ENCODE measurements around the gene NFASC.

The NFASC gene

GRCh38 chr1:205009670-205010069 is 139.0 kb downstream of the NFASC start:
- DNase-seq (ENCODE audit: low read depth in 2 of 2), result no peak

- no peak for DNase-seq (ENCODE audit: low read depth in 2 of 2)
Observed at GRCh38 chr1:205012391-205013140, 141.9 kb downstream of the NFASC start.

GRCh38 chr1:205013683-205014367 is 143.2 kb downstream of the NFASC start:
- DNase-seq (ENCODE audit: low read depth in 2 of 2), result no peak

- DNase-seq (ENCODE audit: low read depth in 2 of 2), result no peak
Observed at GRCh38 chr1:205014783-205015182, 144.1 kb downstream of the NFASC start.

- no peak for DNase-seq (ENCODE audit: low read depth in 2 of 2)
Observed at GRCh38 chr1:205015241-205015640, 144.6 kb downstream of the NFASC start.

DNA sequence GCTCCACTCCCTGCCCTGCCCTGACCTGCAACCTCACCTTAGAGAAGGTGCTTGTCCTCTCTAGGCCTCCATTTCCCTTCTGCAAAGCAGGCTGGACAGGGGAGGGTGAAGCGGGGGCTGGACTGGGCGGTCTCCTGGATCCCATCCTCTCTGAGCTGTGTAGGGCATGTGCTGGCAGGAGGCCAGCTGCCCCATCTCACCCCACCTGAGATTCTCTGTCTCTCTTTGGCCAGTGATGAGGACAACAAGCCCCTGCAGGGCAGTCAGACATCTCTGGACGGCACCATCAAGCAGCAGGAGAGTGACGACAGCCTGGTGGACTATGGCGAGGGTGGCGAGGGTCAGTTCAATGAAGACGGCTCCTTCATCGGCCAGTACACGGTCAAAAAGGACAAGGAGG is 145.4 kb downstream of the NFASC start:
- DNase-seq (ENCODE audit: low read depth in 2 of 2), result no peak

DNA sequence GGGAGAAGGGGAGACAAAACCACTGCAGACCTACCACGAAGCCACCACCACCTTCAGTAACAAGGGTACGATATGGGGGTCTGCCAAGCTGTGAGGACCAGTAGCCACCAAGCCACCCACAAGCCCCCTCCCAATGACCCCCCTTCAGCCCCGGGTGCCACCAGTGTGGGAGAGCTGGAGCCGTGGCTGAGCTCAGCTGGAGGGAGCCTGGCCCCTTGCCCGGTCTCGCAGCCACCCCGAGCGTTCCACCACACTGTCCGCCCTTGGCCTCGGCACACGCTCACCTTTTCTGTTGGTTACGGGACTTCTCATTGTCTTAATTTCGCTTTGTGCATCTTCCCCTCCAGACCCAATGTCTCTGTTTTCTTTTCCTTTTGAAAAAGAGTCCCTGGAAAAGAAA is 145.9 kb downstream of the NFASC start:
- DNase-seq (ENCODE audit: low read depth in 2 of 2), result no peak

DNA sequence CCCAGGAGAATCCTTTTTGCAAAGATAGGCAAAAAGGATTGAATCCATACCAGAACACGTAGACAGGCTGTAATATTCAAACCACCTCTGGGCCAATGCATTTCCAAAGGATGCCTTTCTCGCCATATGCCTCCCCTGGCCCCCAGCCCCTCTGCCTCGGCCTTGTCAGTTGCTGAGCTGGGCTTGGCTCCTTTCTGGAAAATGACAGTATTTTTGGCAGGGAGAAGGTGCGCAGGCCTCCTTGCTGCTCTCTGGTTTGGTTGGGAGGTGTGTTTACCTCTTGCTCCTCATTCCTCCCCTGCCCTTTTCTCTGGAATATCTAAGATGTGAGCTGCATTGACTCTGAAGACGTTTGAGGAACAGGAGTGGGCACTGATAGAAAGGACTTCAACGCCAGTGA is 146.3 kb downstream of the NFASC start:
- DNase-seq (ENCODE audit: low read depth in 2 of 2), result no peak

- no peak for DNase-seq (ENCODE audit: low read depth in 2 of 2)
Observed at GRCh38 chr1:205017766-205018165, 147.1 kb downstream of the NFASC start.

DNA sequence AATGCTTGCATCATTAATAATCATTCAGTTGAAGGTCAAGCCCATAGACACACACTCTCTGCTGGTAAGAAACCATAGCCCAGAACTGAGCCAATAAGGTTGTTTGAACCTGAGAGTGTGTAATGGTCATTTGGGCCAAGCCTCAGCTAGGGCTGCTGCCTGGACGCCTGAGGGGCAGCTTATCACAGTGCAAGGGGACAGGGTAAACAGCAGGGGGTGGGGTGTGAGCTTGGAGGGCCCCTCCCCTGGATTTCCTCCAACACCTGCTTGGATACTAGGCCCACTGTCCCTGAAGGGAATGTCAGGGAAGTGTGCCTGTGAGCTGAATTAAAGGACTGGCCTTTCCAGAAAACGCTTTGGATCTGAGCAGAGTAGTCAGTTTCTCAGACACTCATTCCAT is 147.7 kb downstream of the NFASC start:
- DNase-seq (ENCODE audit: low read depth in 2 of 2), result no peak

- no peak for DNase-seq (ENCODE audit: low read depth in 2 of 2)
Observed at GRCh38 chr1:205020466-205020865, 149.8 kb downstream of the NFASC start.

- no peak for DNase-seq (ENCODE audit: low read depth in 2 of 2)
Observed at GRCh38 chr1:205024679-205025078, 154.0 kb downstream of the NFASC start.

- no peak for DNase-seq (ENCODE audit: low read depth in 2 of 2)
Observed at GRCh38 chr1:205025239-205025638, 154.6 kb downstream of the NFASC start.

GRCh38 chr1:205026181-205026580 is 155.5 kb downstream of the NFASC start:
- DNase-seq (ENCODE audit: low read depth in 2 of 2), result no peak

DNA sequence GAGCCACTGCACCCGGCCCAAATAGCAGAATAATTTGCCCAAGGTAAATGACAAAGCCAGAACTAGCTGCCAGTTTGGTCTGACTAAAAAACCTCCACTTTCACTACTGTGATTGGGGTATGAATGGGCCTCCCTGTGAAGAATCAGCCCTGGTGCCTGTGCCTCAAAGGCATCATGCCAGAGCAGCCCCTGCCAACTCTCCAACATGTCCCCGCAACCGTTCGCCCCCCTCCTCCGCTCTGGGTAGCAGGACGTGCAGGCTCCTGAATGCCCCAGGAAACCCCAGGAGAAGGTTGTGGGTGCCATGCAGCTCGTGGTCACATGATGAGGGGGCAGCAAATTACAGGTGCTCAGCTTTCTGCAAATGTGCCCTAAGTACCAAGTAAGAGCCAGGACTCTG is 157.7 kb downstream of the NFASC start:
- DNase-seq (ENCODE audit: low read depth in 2 of 2), result no peak

DNA sequence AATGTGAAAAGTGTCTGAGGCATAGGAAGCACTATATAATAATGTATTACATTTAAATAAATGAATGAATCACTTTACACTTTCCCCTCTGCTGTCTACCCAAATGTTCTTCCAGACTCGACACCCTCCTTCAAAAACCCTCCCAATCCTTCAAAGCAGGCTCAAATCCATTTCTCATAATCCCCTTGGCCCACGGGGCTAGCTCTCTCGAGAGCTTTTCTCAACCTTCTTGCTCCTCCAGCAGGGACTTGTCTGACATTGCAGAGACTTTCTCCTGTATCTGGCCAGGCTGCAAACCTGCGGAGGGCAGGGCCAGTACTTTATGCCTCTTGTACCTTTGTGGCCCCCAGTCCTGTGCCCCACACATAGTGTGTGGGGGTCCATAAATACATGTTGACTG is 158.3 kb downstream of the NFASC start:
- no peak for DNase-seq (ENCODE audit: low read depth in 2 of 2)

DNA sequence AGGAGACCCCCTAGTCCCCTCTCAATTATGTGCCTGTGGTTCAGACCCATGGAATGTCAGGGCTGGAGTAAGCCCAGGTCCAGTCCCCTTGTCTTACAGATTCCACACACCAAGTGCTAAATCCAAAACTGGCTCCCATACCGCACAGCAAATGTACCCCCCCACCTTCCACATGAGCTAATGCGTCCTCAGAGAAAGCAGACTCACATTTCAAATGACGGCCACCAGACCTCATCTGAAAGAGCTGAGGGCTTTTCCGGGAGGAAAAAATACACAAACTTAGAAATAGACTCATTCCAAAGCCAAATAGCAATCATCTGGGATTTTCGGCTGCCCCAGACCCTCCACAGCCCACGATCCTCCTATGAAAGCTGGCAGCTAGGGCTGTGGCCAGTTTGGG is 159.6 kb downstream of the NFASC start:
- DNase-seq (ENCODE audit: low read depth in 2 of 2), result no peak

GRCh38 chr1:205030896-205031295 is 160.2 kb downstream of the NFASC start:
- DNase-seq (ENCODE audit: low read depth in 2 of 2), result no peak

DNA sequence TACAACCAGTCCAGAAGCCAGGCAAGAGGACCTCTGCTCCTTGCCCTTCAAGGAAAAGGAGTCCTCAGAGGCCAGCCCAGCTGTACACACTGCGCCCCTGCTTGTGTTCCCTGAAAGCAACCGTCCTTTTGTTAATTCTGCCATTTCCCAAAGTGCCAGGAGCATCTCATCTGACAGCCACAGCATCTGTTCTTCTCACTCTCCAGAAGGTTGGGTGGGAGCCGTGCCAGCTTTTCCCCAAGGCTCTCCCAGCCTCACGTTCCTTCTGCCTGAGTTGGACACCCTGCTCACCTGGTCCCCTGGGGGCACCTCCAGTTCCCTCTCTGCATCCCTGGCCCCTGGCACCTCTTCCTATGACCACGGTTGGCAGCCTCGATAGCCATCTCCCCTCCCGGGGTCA is 161.8 kb downstream of the NFASC start:
- DNase-seq (ENCODE audit: low read depth in 2 of 2), result no peak

GRCh38 chr1:205037539-205037938 is 166.9 kb downstream of the NFASC start:
- no peak for DNase-seq (ENCODE audit: low read depth in 2 of 2)

DNA sequence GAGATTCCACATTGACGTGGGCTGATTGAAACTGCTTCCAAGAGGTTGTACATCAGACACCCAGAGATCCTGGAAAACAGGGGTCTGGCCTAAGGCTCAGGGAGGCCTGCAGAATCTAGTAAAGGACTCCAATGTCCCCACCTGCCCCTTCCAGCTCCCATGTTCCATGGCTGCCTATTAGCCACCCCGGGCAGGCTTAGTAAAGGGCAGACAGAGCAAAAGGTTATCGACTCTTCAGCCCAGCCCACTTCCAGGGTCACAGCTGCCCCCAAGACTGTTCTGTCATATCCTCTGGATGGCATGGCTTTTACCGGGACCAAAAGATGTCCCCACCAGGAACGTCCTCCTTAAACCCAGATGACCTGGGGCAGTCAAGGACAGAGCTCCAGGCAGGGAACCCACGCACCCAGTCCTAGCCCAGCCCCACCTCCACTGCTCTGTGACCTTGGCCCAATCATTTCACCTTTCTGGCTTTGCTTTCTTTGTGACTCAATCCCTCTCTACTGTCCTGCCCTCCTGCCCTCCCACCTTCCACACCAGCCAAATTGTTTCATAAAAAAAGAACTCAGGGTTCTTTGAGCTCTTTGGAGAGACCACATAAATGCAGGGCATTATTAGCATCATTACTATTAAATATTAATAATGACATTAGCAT is 167.6 kb downstream of the NFASC start:
- DNase-seq (ENCODE audit: low read depth in 2 of 2), result no peak

DNA sequence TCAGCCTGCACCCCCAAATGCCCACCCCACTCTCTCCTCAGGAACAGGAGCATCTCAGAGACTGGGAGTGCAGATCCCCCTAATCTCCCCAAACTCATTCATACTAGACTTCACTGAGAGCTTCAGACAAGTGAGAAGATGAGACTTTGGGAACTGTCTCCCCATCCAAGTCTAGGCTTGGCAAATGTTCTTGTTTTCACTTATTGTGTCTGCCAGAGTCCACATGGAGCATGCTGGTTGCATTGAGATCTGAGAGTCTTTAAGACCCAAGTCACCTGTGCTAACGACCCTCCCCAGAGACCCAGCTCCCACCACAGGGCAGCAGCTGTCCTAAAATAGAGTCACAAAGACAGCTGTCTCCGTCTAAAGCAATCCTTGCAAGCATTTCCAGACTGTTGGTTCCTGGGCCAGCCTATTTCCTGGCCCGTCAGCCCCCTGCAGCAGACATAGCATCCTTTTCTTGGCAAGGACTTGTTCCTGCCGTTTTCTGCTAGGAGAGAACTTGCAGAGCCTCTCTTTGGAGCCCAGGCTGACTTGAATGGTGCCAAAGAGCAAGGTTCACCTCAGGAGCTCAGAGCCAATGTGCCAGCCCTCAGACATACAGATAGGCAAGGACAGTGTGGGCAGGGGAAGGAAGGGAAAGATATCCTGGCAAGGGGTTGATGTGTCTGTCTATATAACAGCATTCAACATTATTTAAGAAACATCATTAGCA is 170.5 kb downstream of the NFASC start:
- DNase-seq (ENCODE audit: low read depth in 2 of 2), result no peak

All from stimulated activated CD4-positive, alpha-beta T cell treated with anti-CD3 and anti-CD28 coated beads, Interleukin-4, amount 100 ng/mL, for 48 hours (primary cell).